H9 (cell line): ENCODE measurements around the gene RHBDL1. TPM values are rescaled to one million over a fixed set of nuclear protein-coding genes. Genes with fewer than 3 reads are reported as not detected.

Source experiments
- DNase-seq: peaks from one replicate; pipeline ENCODE4 v3.0.0-alpha.2; 2017
- H2AFZ ChIP-seq: one replicate; pipeline ENCODE4 v1.6.1; 2013; ENCODE audit warnings: mild to moderate bottlenecking, low read length, control low read depth, moderate library complexity
- H2AK5ac ChIP-seq: 2 replicates; pipeline ENCODE4 v1.6.1; 2013; ENCODE audit warnings: low read length, control low read depth, mixed read lengths; ENCODE audit not compliant: insufficient read length
- H2BK120ac ChIP-seq: one replicate; pipeline ENCODE4 v1.6.1; 2013; ENCODE audit warnings: low read depth, mild to moderate bottlenecking, low read length, control low read depth, inconsistent platforms; ENCODE audit not compliant: poor library complexity, severe bottlenecking
- H2BK12ac ChIP-seq: 2 replicates; pipeline ENCODE4 v1.6.1; 2013; ENCODE audit warnings: low read length, control low read depth, mixed read lengths, low read depth; ENCODE audit not compliant: insufficient read length
- H2BK15ac ChIP-seq: 2 replicates; pipeline ENCODE4 v1.6.1; 2013; ENCODE audit warnings: low read depth, low read length, control low read depth
- H2BK20ac ChIP-seq: one replicate; pipeline ENCODE4 v1.6.1; 2013; ENCODE audit warnings: low read depth, mild to moderate bottlenecking, low read length, control low read depth, inconsistent platforms; ENCODE audit not compliant: poor library complexity, severe bottlenecking
- H2BK5ac ChIP-seq: 2 replicates; pipeline ENCODE4 v1.6.1; 2013; ENCODE audit warnings: low read length, control low read depth, mixed read lengths; ENCODE audit not compliant: insufficient read length
- H3K14ac ChIP-seq: 2 replicates; pipeline ENCODE4 v1.6.1; 2013; ENCODE audit warnings: low read length, control low read depth; ENCODE audit not compliant: insufficient read depth
- H3K18ac ChIP-seq: 2 replicates; pipeline ENCODE4 v1.6.1; 2013; ENCODE audit warnings: low read depth, mild to moderate bottlenecking, mixed read lengths, low read length, control low read depth; ENCODE audit not compliant: insufficient read length
- H3K23ac ChIP-seq: 2 replicates; pipeline ENCODE4 v1.6.1; 2013; ENCODE audit warnings: low read length, control low read depth, mixed read lengths, low read depth; ENCODE audit not compliant: insufficient read length
- H3K23me2 ChIP-seq: 2 replicates; pipeline ENCODE4 v1.6.1; 2013; ENCODE audit warnings: low read depth, mild to moderate bottlenecking, mixed read lengths, low read length, control low read depth; ENCODE audit not compliant: insufficient read length, poor library complexity, severe bottlenecking
- H3K27ac ChIP-seq: 2 replicates; pipeline ENCODE4 v1.5.1; 2013; ENCODE audit warnings: low read length, control low read depth, mixed read lengths, low read depth; ENCODE audit not compliant: insufficient read length
- H3K27me3 ChIP-seq: 2 replicates; pipeline ENCODE4 v1.6.1; 2013; ENCODE audit warnings: low read length, control low read depth, inconsistent platforms; ENCODE audit not compliant: insufficient read depth
- H3K4ac ChIP-seq: 2 replicates; pipeline ENCODE4 v1.6.1; 2013; ENCODE audit warnings: low read depth, mild to moderate bottlenecking, control low read depth, inconsistent platforms, low read length, moderate library complexity
- H3K4me1 ChIP-seq: 2 replicates; pipeline ENCODE4 v1.6.1; 2013; ENCODE audit warnings: low read length, control low read depth, inconsistent platforms; ENCODE audit not compliant: insufficient read depth
- H3K4me2 ChIP-seq: 2 replicates; pipeline ENCODE4 v1.6.1; 2013; ENCODE audit warnings: low read length, control low read depth, mixed read lengths; ENCODE audit not compliant: insufficient read length, insufficient read depth
- H3K56ac ChIP-seq: 2 replicates; pipeline ENCODE4 v1.6.1; 2013; ENCODE audit warnings: low read depth, mild to moderate bottlenecking, mixed read lengths, low read length, control low read depth; ENCODE audit not compliant: insufficient read length
- H3K79me1 ChIP-seq: 2 replicates; pipeline ENCODE4 v1.6.1; 2013; ENCODE audit warnings: low read depth, mild to moderate bottlenecking, moderate library complexity, low read length, control low read depth, inconsistent platforms; ENCODE audit not compliant: insufficient read depth, poor library complexity, severe bottlenecking
- H3K79me2 ChIP-seq: 2 replicates; pipeline ENCODE4 v1.6.1; 2013; ENCODE audit warnings: low read length, control low read depth, inconsistent platforms; ENCODE audit not compliant: insufficient read depth
- H3K9ac ChIP-seq: 2 replicates; pipeline ENCODE4 v1.6.1; 2013; ENCODE audit warnings: low read length, control low read depth, mixed read lengths; ENCODE audit not compliant: insufficient read length; ENCODE audit errors: extremely low read depth
- H3K9me3 ChIP-seq: one replicate; pipeline ENCODE4 v1.6.1; 2013; ENCODE audit warnings: low read depth, low read length, inconsistent platforms; ENCODE audit not compliant: control insufficient read depth
- H3T11ph ChIP-seq: one replicate; pipeline ENCODE4 v1.6.1; 2013; ENCODE audit warnings: mild to moderate bottlenecking, low read length, control low read depth, inconsistent platforms
- H4K20me1 ChIP-seq: one replicate; pipeline ENCODE4 v1.6.1; 2013; ENCODE audit not compliant: control insufficient read depth, insufficient read length, insufficient read depth
- H4K5ac ChIP-seq: 2 replicates; pipeline ENCODE4 v1.6.1; 2013; ENCODE audit warnings: low read depth, mild to moderate bottlenecking, mixed read lengths, low read length, control low read depth; ENCODE audit not compliant: insufficient read length
- H4K8ac ChIP-seq: replicated peaks from 2 replicates; pipeline ENCODE4 v1.6.1; 2013; ENCODE audit warnings: low read length, control low read depth, mixed read lengths, low read depth; ENCODE audit not compliant: insufficient read length
- H4K91ac ChIP-seq: 2 replicates; pipeline ENCODE4 v1.6.1; 2013; ENCODE audit warnings: low read depth, mild to moderate bottlenecking, moderate library complexity, mixed read lengths, low read length, control low read depth; ENCODE audit not compliant: insufficient read length
- H3K27ac Mint-ChIP-seq, 3 experiments: 2 replicates in 2 of 3; 3 replicates in 1 of 3; pipeline ENCODE4 v1.8.0; 2020 to 2021; ENCODE audit warnings: mixed read lengths in 3 of 3, mild to moderate bottlenecking in 1 of 3, moderate library complexity in 1 of 3
- H3K27me3 Mint-ChIP-seq: 2 replicates; pipeline ENCODE4 v1.8.0; 2021; ENCODE audit warnings: low read depth, mild to moderate bottlenecking, moderate library complexity, mixed read lengths
- H3K36me3 Mint-ChIP-seq, 3 experiments: 2 replicates in 2 of 3; 3 replicates in 1 of 3; pipeline ENCODE4 v1.8.0; 2020 to 2021; ENCODE audit warnings: low read depth in 3 of 3, mixed read lengths in 3 of 3; ENCODE audit not compliant: insufficient read depth in 1 of 3
- H3K4me1 Mint-ChIP-seq, 2 experiments: 2 replicates each; pipeline ENCODE4 v1.8.0; 2020; ENCODE audit warnings: mixed read lengths in 2 of 2
- H3K4me3 Mint-ChIP-seq, 2 experiments: 2 replicates in 1 of 2; 3 replicates in 1 of 2; pipeline ENCODE4 v1.8.0; 2020 to 2021; ENCODE audit warnings: mild to moderate bottlenecking in 2 of 2, mixed read lengths in 2 of 2, moderate library complexity in 1 of 2
- H3K9me3 Mint-ChIP-seq, 2 experiments: 2 replicates in 1 of 2; 3 replicates in 1 of 2; pipeline ENCODE4 v1.8.0; 2020; ENCODE audit warnings: mild to moderate bottlenecking in 2 of 2, mixed read lengths in 2 of 2, moderate library complexity in 1 of 2
- CTCF ChIP-seq: fragments of 200-600 bp; sonication (generic); conservative IDR thresholded peaks from 3 replicates; pipeline ENCODE4 v1.8.0; 2021; ENCODE audit warnings: antibody characterized with exemption, mild to moderate bottlenecking
- WGBS: extraction: QIAGEN DNeasy Blood & Tissue Kit; methylation state at CpG from one replicate; pipeline ENCODE4 v1.1.7; 2013; ENCODE audit warnings: missing lambda C conversion rate, low lambda C conversion rate, mixed read lengths; ENCODE audit not compliant: insufficient read length; ENCODE audit errors: extremely low coverage; 5-methylcytosine and 5-hydroxymethylcytosine counted together
- total RNA-seq: library from RNA; stranded (reverse); gene quantifications from 2 replicates; pipeline ENCODE4 v1.2.1, GENCODE V29; 2021

Gene RHBDL1
- total RNA-seq, 1 experiment from 2014 or later, result 7.6 TPM

GRCh38 chr16:670485-671352, 4.8 kb upstream of the RHBDL1 start:
- no peak overlapping the region for H2BK20ac ChIP-seq
- no peak overlapping the region for H2AFZ ChIP-seq
- no peak for TF ChIP-seq CTCF
- H3K23ac ChIP-seq, result no peak overlapping the region
- H3K27me3 ChIP-seq, result no peaks in the 10 kb centered on the region
- DNase-seq, result no peak
- no peak overlapping the region for H4K8ac ChIP-seq
- no peak overlapping the region for H2AK5ac ChIP-seq
- H3T11ph ChIP-seq, result no peak overlapping the region
- no peak overlapping the region for H3K27ac Mint-ChIP-seq
- no peaks in the 10 kb centered on the region for H4K20me1 ChIP-seq
- H4K5ac ChIP-seq, result no peak overlapping the region
- no peak overlapping the region for H2BK5ac ChIP-seq
- H3K14ac ChIP-seq, result no peak overlapping the region
- H3K9me3 ChIP-seq, result no peaks in the 10 kb centered on the region
- H3K4ac ChIP-seq, result no peak overlapping the region
- H3K79me2 ChIP-seq, result no peaks in the 10 kb centered on the region; the same call in 1 of the 2 replicates
- H3K4me3 Mint-ChIP-seq, result peak overlapping the region; percentile 37 to 65; a peak in 3 of 5 replicates
- H3K79me1 ChIP-seq, result no peaks in the 10 kb centered on the region
- H3K9me3 Mint-ChIP-seq, result no peaks in the 10 kb centered on the region
- no peak overlapping the region for H3K56ac ChIP-seq
- peaks cover 6% of the 10 kb centered on the region for H3K23me2 ChIP-seq
- no peak overlapping the region for H2BK12ac ChIP-seq
- peaks cover 9% of the 10 kb centered on the region in 2 experiments for H3K4me1 Mint-ChIP-seq
- H3K18ac ChIP-seq, result no peak overlapping the region
- peaks cover 11 to 27% (median 27%) of the 10 kb centered on the region in 3 experiments; a peak in 6 of 7 replicates for H3K36me3 Mint-ChIP-seq
- H2BK15ac ChIP-seq, result no peak overlapping the region
- no peak overlapping the region for H3K4me2 ChIP-seq
- H3K27ac ChIP-seq, result no peak overlapping the region
- no peaks in the 10 kb centered on the region for H3K4me1 ChIP-seq
- no peak overlapping the region for H4K91ac ChIP-seq
- H3K9ac ChIP-seq, result no peak overlapping the region
- WGBS, result no CpG with 5 or more reads among the region's 52 CpGs
- no peak overlapping the region for H2BK120ac ChIP-seq
- peaks cover 3% of the 10 kb centered on the region; the same call in 1 of the 2 replicates for H3K27me3 Mint-ChIP-seq
